ENCODE data around the gene KRTAP10-5.

DNA sequence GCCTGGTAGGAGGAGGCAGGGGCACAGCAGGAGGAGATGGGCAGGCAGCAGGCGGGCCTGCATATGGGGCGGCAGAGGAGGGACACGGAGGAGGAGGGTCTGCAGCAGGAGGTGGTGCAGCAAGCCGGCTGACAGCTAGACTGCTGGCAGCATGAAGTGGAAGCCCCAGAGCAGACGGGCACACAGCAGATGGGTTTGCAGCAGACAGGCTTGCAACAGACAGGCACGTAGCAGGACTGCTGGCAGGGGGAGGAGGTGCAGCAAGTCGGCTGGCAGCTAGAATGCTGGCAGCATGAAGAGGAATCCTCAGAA is 615 bp downstream of the KRTAP10-5 start:
- TF ChIP-seq, protein P1, sequence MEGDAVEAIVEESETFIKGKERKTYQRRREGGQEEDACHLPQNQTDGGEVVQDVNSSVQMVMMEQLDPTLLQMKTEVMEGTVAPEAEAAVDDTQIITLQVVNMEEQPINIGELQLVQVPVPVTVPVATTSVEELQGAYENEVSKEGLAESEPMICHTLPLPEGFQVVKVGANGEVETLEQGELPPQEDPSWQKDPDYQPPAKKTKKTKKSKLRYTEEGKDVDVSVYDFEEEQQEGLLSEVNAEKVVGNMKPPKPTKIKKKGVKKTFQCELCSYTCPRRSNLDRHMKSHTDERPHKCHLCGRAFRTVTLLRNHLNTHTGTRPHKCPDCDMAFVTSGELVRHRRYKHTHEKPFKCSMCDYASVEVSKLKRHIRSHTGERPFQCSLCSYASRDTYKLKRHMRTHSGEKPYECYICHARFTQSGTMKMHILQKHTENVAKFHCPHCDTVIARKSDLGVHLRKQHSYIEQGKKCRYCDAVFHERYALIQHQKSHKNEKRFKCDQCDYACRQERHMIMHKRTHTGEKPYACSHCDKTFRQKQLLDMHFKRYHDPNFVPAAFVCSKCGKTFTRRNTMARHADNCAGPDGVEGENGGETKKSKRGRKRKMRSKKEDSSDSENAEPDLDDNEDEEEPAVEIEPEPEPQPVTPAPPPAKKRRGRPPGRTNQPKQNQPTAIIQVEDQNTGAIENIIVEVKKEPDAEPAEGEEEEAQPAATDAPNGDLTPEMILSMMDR (IDR thresholded peaks at IDR 0.05) = no peak
- TF ChIP-seq POLR2A (IDR thresholded peaks at IDR 0.05) = no peak

Measured in adrenal gland (tissue), 5 donors.